HEK293 (cell line): ENCODE data around the gene RINL.
A peak's percentile ranks its signal among the peaks of the same experiment; 100 is the strongest.

ENCODE experiments used
- BCL6B ChIP-seq: fragments of 450-650 bp; formaldehyde crosslinking; IDR thresholded peaks from 2 replicates; pipeline ENCODE4 v1.5.1; 2017; ENCODE audit warnings: missing biosample characterization, missing genetic modification characterization
- KLF10 ChIP-seq: fragments of 450-650 bp; IDR thresholded peaks from 2 replicates; pipeline ENCODE4 v1.5.1; 2018; ENCODE audit warnings: missing biosample characterization, mild to moderate bottlenecking, missing genetic modification characterization
- PRDM1 ChIP-seq: fragments of 450-650 bp; formaldehyde crosslinking; IDR thresholded peaks from 2 replicates; pipeline ENCODE4; 2016; ENCODE audit warnings: missing biosample characterization, missing genetic modification characterization
- PRDM2 ChIP-seq: fragments of 450-650 bp; formaldehyde crosslinking; IDR thresholded peaks from 2 replicates; pipeline ENCODE4 v1.5.1; 2016; ENCODE audit warnings: missing biosample characterization, missing genetic modification characterization, borderline replicate concordance
- SETDB1 ChIP-seq: IDR thresholded peaks from one replicate; pipeline ENCODE4 v1.6.1; 2017; ENCODE audit warnings: mild to moderate bottlenecking, low read length, moderate library complexity, mixed read lengths; ENCODE audit not compliant: insufficient read length
- SP7 ChIP-seq: fragments of 450-650 bp; formaldehyde crosslinking; IDR thresholded peaks from 2 replicates; pipeline ENCODE4 v1.5.1; 2016; ENCODE audit warnings: missing biosample characterization, missing genetic modification characterization
- TRIM28 ChIP-seq: IDR thresholded peaks from 2 replicates; pipeline ENCODE4 v1.6.1; 2011; ENCODE audit warnings: low read length, control low read depth, borderline replicate concordance
- YY2 ChIP-seq: fragments of 450-650 bp; formaldehyde crosslinking; IDR thresholded peaks from 2 replicates; pipeline ENCODE4 v1.5.1; 2016; ENCODE audit warnings: missing biosample characterization, missing genetic modification characterization
- ZBTB17 ChIP-seq: fragments of 450-650 bp; formaldehyde crosslinking; IDR thresholded peaks from 2 replicates; pipeline ENCODE4 v1.5.1; 2016; ENCODE audit warnings: missing biosample characterization, missing genetic modification characterization
- ZBTB21 ChIP-seq: fragments of 450-650 bp; formaldehyde crosslinking; IDR thresholded peaks from 2 replicates; pipeline ENCODE4 v1.5.1; 2017; ENCODE audit warnings: missing biosample characterization, missing genetic modification characterization
- ZBTB7A ChIP-seq: fragments of 450-650 bp; formaldehyde crosslinking; IDR thresholded peaks from 2 replicates; pipeline ENCODE4 v1.5.1; 2016; ENCODE audit warnings: low read depth, missing biosample characterization, missing genetic modification characterization
- ZNF140 ChIP-seq: fragments of 450-650 bp; formaldehyde crosslinking; IDR thresholded peaks from 2 replicates; pipeline ENCODE4 v1.5.1; 2016; ENCODE audit warnings: missing biosample characterization, missing genetic modification characterization
- ZNF169 ChIP-seq: fragments of 450-650 bp; formaldehyde crosslinking; IDR thresholded peaks from 2 replicates; pipeline ENCODE4 v1.5.1; 2016; ENCODE audit warnings: missing biosample characterization, missing genetic modification characterization
- ZNF24 ChIP-seq: fragments of 450-650 bp; formaldehyde crosslinking; IDR thresholded peaks from 2 replicates; pipeline ENCODE4 v1.5.1; 2016; ENCODE audit warnings: missing biosample characterization, missing genetic modification characterization
- ZNF335 ChIP-seq: fragments of 450-650 bp; formaldehyde crosslinking; conservative IDR thresholded peaks from 2 replicates; pipeline ENCODE4 v1.5.1; 2016; ENCODE audit warnings: missing biosample characterization, missing genetic modification characterization
- ZNF366 ChIP-seq: fragments of 450-650 bp; formaldehyde crosslinking; conservative IDR thresholded peaks from 2 replicates; pipeline ENCODE4 v1.5.1; 2016; ENCODE audit warnings: missing biosample characterization, missing genetic modification characterization
- ZNF391 ChIP-seq: fragments of 450-650 bp; formaldehyde crosslinking; IDR thresholded peaks from 2 replicates; pipeline ENCODE4 v1.5.1; 2016; ENCODE audit warnings: low read depth, missing biosample characterization, missing genetic modification characterization, borderline replicate concordance
- ZNF555 ChIP-seq: fragments of 450-650 bp; formaldehyde crosslinking; conservative IDR thresholded peaks from 2 replicates; pipeline ENCODE4 v1.5.1; 2017; ENCODE audit warnings: missing biosample characterization, mild to moderate bottlenecking, missing genetic modification characterization, inconsistent platforms
- ZNF623 ChIP-seq: fragments of 450-650 bp; formaldehyde crosslinking; IDR thresholded peaks from 2 replicates; pipeline ENCODE4 v1.5.1; 2016; ENCODE audit warnings: missing biosample characterization, missing genetic modification characterization
- ZNF639 ChIP-seq: fragments of 450-650 bp; formaldehyde crosslinking; IDR thresholded peaks from 2 replicates; pipeline ENCODE4 v1.5.1; 2016; ENCODE audit warnings: missing biosample characterization, missing genetic modification characterization
- ZNF660 ChIP-seq: fragments of 450-650 bp; IDR thresholded peaks from 2 replicates; pipeline ENCODE4 v1.5.1; 2018; ENCODE audit warnings: missing biosample characterization, mild to moderate bottlenecking, missing genetic modification characterization
- ZNF776 ChIP-seq: fragments of 450-650 bp; formaldehyde crosslinking; IDR thresholded peaks from 2 replicates; pipeline ENCODE4 v1.5.0; 2017; ENCODE audit warnings: missing biosample characterization, missing genetic modification characterization, borderline replicate concordance
- ZNF791 ChIP-seq: fragments of 450-650 bp; formaldehyde crosslinking; IDR thresholded peaks from 2 replicates; pipeline ENCODE4 v1.5.1; 2016; ENCODE audit warnings: missing biosample characterization, missing genetic modification characterization
- ZSCAN18 ChIP-seq: fragments of 450-650 bp; formaldehyde crosslinking; IDR thresholded peaks from 2 replicates; pipeline ENCODE4 v1.5.1; 2016; ENCODE audit warnings: missing biosample characterization, missing genetic modification characterization

Gene RINL

GRCh38 chr19:38900743-38901190 is 22.7 kb upstream of the RINL start (continued):
- TF ChIP-seq ZNF169 (tag by site-specific recombination), result 0 out of 2 replicates have a peak, but pooled peaks have one; percentile 46
- TF ChIP-seq ZNF140 (tag by site-specific recombination), result no peak
- peak; percentile 73; the same call in 1 of the 2 replicates for TF ChIP-seq ZNF335 (tag by site-specific recombination)
- peak; percentile 96 for TF ChIP-seq ZNF366 (tag by site-specific recombination)
- TF ChIP-seq BCL6B, result 0 out of 2 replicates have a peak, but pooled peaks have one; percentile 22
- no peak for TF ChIP-seq ZBTB7A (tag by site-specific recombination)
- no peak for TF ChIP-seq ZNF391 (tag by site-specific recombination)
- peak; percentile 62; the same call in 1 of the 2 replicates for TF ChIP-seq ZSCAN18 (tag by site-specific recombination)
- TF ChIP-seq ZBTB21 (tag by site-specific recombination), result peak; percentile 66
- TF ChIP-seq ZNF555 (tag by site-specific recombination), result no peak
- TF ChIP-seq ZNF660 (tag by site-specific recombination), result no peak
- TF ChIP-seq YY2 (tag by site-specific recombination), result 0 out of 2 replicates have a peak, but pooled peaks have one; percentile 18
- 0 out of 2 replicates have a peak, but pooled peaks have one; percentile 21 for TF ChIP-seq ZNF24 (tag by site-specific recombination)
- TF ChIP-seq SETDB1, result no peak
- TF ChIP-seq SP7 (tag by site-specific recombination), result no peak
- TF ChIP-seq ZBTB17 (tag by site-specific recombination), result peak; percentile 50; the same call in 1 of the 2 replicates
- no peak for TF ChIP-seq ZNF623 (tag by site-specific recombination)
- peak; percentile 94 for TF ChIP-seq PRDM1
- no peak for TF ChIP-seq ZNF776 (tag by site-specific recombination)
- peak; percentile 50; the same call in 1 of the 2 replicates for TF ChIP-seq ZNF639
- TF ChIP-seq TRIM28, result no peak
- no peak for TF ChIP-seq PRDM2 (tag by site-specific recombination)
- TF ChIP-seq ZNF791 (tag by site-specific recombination), result peak; percentile 30; the same call in 1 of the 2 replicates
- no peak for TF ChIP-seq KLF10
